ENCODE data around the gene VIPR2. TPM values are rescaled to one million over a fixed set of nuclear protein-coding genes. Genes with fewer than 3 reads are reported as not detected.

The VIPR2 gene
- total RNA-seq, 4 donors from 2014 or later, result 9.3 to 16.6 (median 12.1) TPM

DNA sequence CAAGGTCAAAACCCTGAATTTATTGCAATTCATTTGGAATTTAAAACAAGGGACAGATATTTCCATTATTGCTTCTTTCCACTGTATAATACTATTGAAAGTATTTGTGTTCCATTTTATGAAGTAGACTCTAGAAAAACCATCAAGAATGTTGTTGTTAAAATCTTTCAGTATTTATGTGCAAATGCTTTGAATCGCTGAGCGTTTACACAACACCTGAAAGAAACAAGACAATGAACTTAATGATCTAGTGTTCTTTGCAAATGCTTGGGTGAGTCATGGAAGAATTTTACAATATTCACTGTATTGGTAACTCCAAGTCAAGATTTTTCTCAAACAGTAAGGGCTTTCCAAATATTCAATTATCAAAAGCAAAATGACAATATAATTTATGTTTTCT lies 97.1 kb downstream of the VIPR2 start:
- intact Hi-C loops (cut with DNase I), result no loop called here
- TF ChIP-seq POLR2A (IDR thresholded peaks at IDR 0.05; ENCODE audit: low read depth), result no peak
- TF ChIP-seq, protein P1, sequence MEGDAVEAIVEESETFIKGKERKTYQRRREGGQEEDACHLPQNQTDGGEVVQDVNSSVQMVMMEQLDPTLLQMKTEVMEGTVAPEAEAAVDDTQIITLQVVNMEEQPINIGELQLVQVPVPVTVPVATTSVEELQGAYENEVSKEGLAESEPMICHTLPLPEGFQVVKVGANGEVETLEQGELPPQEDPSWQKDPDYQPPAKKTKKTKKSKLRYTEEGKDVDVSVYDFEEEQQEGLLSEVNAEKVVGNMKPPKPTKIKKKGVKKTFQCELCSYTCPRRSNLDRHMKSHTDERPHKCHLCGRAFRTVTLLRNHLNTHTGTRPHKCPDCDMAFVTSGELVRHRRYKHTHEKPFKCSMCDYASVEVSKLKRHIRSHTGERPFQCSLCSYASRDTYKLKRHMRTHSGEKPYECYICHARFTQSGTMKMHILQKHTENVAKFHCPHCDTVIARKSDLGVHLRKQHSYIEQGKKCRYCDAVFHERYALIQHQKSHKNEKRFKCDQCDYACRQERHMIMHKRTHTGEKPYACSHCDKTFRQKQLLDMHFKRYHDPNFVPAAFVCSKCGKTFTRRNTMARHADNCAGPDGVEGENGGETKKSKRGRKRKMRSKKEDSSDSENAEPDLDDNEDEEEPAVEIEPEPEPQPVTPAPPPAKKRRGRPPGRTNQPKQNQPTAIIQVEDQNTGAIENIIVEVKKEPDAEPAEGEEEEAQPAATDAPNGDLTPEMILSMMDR (IDR thresholded peaks at IDR 0.05), result no peak
- TF ChIP-seq POLR2AphosphoS5 (IDR thresholded peaks at IDR 0.05), result no peak
- no peak for TF ChIP-seq EP300 (IDR thresholded peaks at IDR 0.05)
- no peak for DNase-seq (ENCODE audit: extremely low spot score)
- Histone ChIP-seq H3K9me3 (peaks cover 0 to 9% (median 2%) of the 10 kb centered on the region in 4 donors), H3K27me3 (peaks cover 0 to 6% (median 0%) of the 10 kb centered on the region in 4 donors), H3K36me3 (peaks cover 0 to 4% (median 0%) of the 10 kb centered on the region in 4 donors), H3K4me3 (no peak overlapping the region), H3K4me1 (peaks cover 0 to 4% (median 2%) of the 10 kb centered on the region in 4 donors), H3K27ac (replicated peaks in 1 of 4) (no peak overlapping the region)
- 78% methylated on average over 2 of the region's 2 CpGs for WGBS

DNA sequence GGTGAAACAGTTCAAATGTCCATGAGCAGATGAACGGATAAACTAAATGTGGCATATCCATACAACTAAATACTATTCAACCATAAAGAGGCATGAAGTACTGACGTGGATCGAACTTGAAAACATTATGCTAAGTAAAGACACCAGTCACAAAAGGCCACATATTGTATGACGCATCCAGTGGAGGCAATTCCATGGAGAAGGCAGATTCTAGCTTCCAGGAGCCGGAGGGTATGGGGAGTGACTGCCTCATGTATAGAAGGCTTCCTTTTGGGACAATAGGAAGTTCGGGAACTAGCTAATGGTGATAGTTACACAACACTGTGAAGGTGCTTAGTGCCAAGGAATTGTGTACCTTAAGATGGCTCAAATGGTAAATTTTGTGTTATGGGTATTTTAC lies 98.4 kb downstream of the VIPR2 start:
- Histone ChIP-seq H3K9me3 (peaks cover 0 to 3% (median 0%) of the 10 kb centered on the region in 4 donors), H3K27ac (replicated peaks in 1 of 4) (no peak overlapping the region), H3K27me3 (peaks cover 0 to 6% (median 0%) of the 10 kb centered on the region in 4 donors), H3K36me3 (peaks cover 0 to 5% (median 0%) of the 10 kb centered on the region in 4 donors), H3K4me1 (peaks cover 0 to 10% (median 2%) of the 10 kb centered on the region in 4 donors), H3K4me3 (no peak overlapping the region)
- TF ChIP-seq EP300 (IDR thresholded peaks at IDR 0.05), result no peak
- 85% methylated on average over 6 of the region's 6 CpGs for WGBS
- DNase-seq (ENCODE audit: extremely low spot score), result peak; percentile 29
- intact Hi-C loops (cut with DNase I), result no loop called here

DNA sequence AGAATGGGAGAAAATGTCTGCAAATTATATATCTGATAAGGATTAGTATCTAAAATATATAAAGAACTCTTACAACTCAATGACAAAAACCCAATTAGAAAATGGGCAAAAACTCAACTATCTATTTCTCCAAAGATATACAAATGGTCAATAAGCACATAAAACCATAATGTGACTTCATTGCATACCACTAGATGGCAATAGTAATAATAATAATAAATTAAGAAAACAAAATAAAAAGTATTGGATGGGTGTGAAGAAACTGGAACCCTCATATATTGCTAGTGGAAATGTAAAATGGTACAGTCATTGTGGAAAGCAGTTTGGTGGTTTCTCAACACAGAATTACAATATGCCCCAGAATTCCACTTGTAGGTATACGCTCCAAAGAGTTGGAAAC lies 98.8 kb downstream of the VIPR2 start:
- peaks cover 0 to 5% (median 0%) of the 10 kb centered on the region in 4 donors for H3K36me3 ChIP-seq
- peaks cover 0 to 10% (median 2%) of the 10 kb centered on the region in 4 donors for H3K4me1 ChIP-seq
- TF ChIP-seq EP300 (IDR thresholded peaks at IDR 0.05) (no peak), POLR2AphosphoS5 (IDR thresholded peaks at IDR 0.05) (no peak), POLR2A (IDR thresholded peaks at IDR 0.05; ENCODE audit: low read depth) (no peak)
- TF ChIP-seq, protein P1 (IDR thresholded peaks at IDR 0.05), result no peak
- no peak for DNase-seq (ENCODE audit: extremely low spot score)
- H3K27me3 ChIP-seq, result peaks cover 0 to 6% (median 0%) of the 10 kb centered on the region in 4 donors
- H3K9me3 ChIP-seq, result peaks cover 0 to 3% (median 0%) of the 10 kb centered on the region in 4 donors
- intact Hi-C loops (cut with DNase I), result no loop called here
- H3K4me3 ChIP-seq, result no peak overlapping the region
- 95% methylated on average over 1 of the region's 1 CpG for WGBS
- H3K27ac ChIP-seq (replicated peaks in 1 of 4), result no peak overlapping the region

DNA sequence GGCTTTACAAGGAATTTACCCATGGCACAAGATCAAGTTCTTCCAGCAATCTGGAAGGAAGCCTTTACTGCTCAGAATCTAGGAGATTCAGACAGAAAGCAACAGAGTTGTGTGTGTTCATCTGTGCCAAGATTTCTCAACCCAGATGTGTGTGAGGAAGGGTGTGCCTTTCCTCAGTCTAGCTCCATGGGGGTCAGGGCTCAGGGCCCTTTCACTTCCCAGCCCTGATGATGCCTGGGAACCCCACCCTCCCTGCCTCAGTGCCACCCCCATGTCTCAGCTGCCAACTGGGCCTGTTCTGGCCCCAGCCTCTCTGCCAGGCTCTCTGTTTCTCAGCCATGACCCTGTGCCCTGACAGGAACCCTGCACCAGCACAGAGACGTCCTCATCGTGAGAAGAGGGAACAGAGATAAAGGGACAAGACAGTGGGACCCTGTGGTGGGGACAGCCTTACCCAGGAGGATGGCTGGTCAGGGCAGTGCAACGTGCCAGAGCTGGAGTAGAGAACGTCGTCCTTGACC lies 102.0 kb downstream of the VIPR2 start:
- Histone ChIP-seq H3K27me3 (no peaks in the 10 kb centered on the region), H3K4me3 (no peak overlapping the region), H3K27ac (replicated peaks in 1 of 4) (peak overlapping the region in 2 of 4 donors; percentile 28 to 46), H3K36me3 (peaks cover 0 to 10% (median 0%) of the 10 kb centered on the region in 4 donors), H3K4me1 (peaks cover 0 to 10% (median 2%) of the 10 kb centered on the region in 4 donors), H3K9me3 (peaks cover 0 to 3% (median 0%) of the 10 kb centered on the region in 4 donors)
- intact Hi-C loops (cut with DNase I), result no loop called here
- TF ChIP-seq EP300 (IDR thresholded peaks at IDR 0.05), result no peak
- TF ChIP-seq, protein P1 (IDR thresholded peaks at IDR 0.05), result no peak
- TF ChIP-seq POLR2A (IDR thresholded peaks at IDR 0.05; ENCODE audit: low read depth), result no peak
- no peak for TF ChIP-seq POLR2AphosphoS5 (IDR thresholded peaks at IDR 0.05)
- WGBS, result 85% methylated on average over 5 of the region's 5 CpGs
- peak; percentile 86 for DNase-seq (ENCODE audit: extremely low spot score)

DNA sequence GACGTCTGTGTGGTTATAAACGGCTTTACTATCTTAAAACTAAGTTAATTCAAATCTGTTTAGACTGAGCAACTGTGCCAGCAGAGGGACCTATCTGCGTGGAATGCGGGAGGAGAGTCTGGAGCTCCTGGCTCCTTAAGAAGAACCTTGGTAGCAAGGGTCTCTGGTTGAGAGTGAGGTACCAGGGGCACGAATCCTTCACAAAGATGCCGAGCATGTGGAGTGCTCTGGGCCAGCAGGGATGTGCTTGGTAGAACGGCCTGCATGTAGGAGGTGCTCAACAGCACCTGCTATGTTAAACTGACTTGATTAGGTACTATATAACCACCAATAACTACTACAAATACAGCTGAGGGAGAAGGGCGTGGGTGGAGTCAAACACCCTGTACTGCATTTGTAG lies 102.6 kb downstream of the VIPR2 start:
- H3K27ac ChIP-seq (replicated peaks in 1 of 4), result no peak overlapping the region
- intact Hi-C loops (cut with DNase I), result no loop called here

More for the DNA sequence above, 102.6 kb downstream of the VIPR2 start:
- Histone ChIP-seq H3K4me1 (peaks cover 0 to 10% (median 2%) of the 10 kb centered on the region in 4 donors), H3K4me3 (no peak overlapping the region), H3K27me3 (peaks cover 0 to 2% (median 0%) of the 10 kb centered on the region in 4 donors), H3K36me3 (peaks cover 0 to 10% (median 0%) of the 10 kb centered on the region in 4 donors), H3K9me3 (peaks cover 0 to 3% (median 0%) of the 10 kb centered on the region in 4 donors)
- TF ChIP-seq POLR2AphosphoS5 (IDR thresholded peaks at IDR 0.05), result no peak
- no peak for TF ChIP-seq EP300 (IDR thresholded peaks at IDR 0.05)
- TF ChIP-seq, protein P1 (IDR thresholded peaks at IDR 0.05), result no peak
- no peak for TF ChIP-seq POLR2A (IDR thresholded peaks at IDR 0.05; ENCODE audit: low read depth)
- peak; percentile 80 for DNase-seq (ENCODE audit: extremely low spot score)
- WGBS, result 84% methylated on average over 8 of the region's 8 CpGs
